Keratinocyte (primary cell): Measurements from ENCODE around the gene JAZF1. TPM values are rescaled to one million over a fixed set of nuclear protein-coding genes. Genes with fewer than 3 reads are reported as not detected.

Experiments used
- DNase-seq: peaks from one replicate; pipeline ENCODE4 v3.0.0-alpha.2; 2011; ENCODE audit warnings: low read depth, missing footprints, low spot score
- FAIRE-seq: peaks from 2 replicates; lab custom pipeline; 2011; peaks lifted over from hg19 to GRCh38; lab: Jason Lieb, UNC
- H2AFZ ChIP-seq: 2 replicates; pipeline ENCODE4 v1.6.0; 2012; ENCODE audit warnings: low read length, control low read depth, inconsistent platforms; ENCODE audit not compliant: control insufficient read depth
- H3K27ac ChIP-seq: 2 replicates; pipeline ENCODE4 v1.5.1; 2011; ENCODE audit warnings: low read length; ENCODE audit not compliant: control insufficient read depth, insufficient read depth
- H3K27me3 ChIP-seq: 3 replicates; pipeline ENCODE4 v1.6.0; 2011; ENCODE audit warnings: low read length; ENCODE audit not compliant: control insufficient read depth, insufficient read depth; ENCODE audit errors: extremely low read depth
- H3K36me3 ChIP-seq, 2 experiments: 2 replicates in 1 of 2; 3 replicates in 1 of 2; pipeline ENCODE4 v1.5.1; 2011; ENCODE audit warnings: low read length in 2 of 2, mild to moderate bottlenecking in 1 of 2; ENCODE audit not compliant: control insufficient read depth in 2 of 2, insufficient read depth in 2 of 2; ENCODE audit errors: extremely low read depth in 1 of 2
- H3K4me1 ChIP-seq: 3 replicates; pipeline ENCODE4 v1.5.1; 2011; ENCODE audit warnings: low read length; ENCODE audit not compliant: control insufficient read depth, insufficient read depth; ENCODE audit errors: extremely low read depth
- H3K4me2 ChIP-seq: 3 replicates; pipeline ENCODE4 v1.6.0; 2011; ENCODE audit warnings: low read depth, low read length; ENCODE audit not compliant: control insufficient read depth, insufficient read depth; ENCODE audit errors: extremely low read depth
- H3K4me3 ChIP-seq, 3 experiments: fragments of 200-600 bp in 1 of 3; sonication (generic) in 1 of 3; 2 replicates in 2 of 3; 3 replicates in 1 of 3; pipeline ENCODE4 v1.5.1; 2011 to 2016; ENCODE audit warnings: low read length in 3 of 3, mild to moderate bottlenecking in 3 of 3, control low read depth in 2 of 3, inconsistent platforms in 1 of 3, low read depth in 1 of 3, mixed read lengths in 1 of 3, mixed run types in 1 of 3, moderate library complexity in 1 of 3; ENCODE audit not compliant: control insufficient read depth in 2 of 3, insufficient read depth in 2 of 3; ENCODE audit errors: extremely low read depth in 1 of 3
- H3K79me2 ChIP-seq: 2 replicates; pipeline ENCODE4 v1.6.0; 2012; ENCODE audit warnings: low read length; ENCODE audit not compliant: control insufficient read depth, insufficient read depth
- H3K9ac ChIP-seq: 3 replicates; pipeline ENCODE4 v1.6.0; 2011; ENCODE audit warnings: low read length; ENCODE audit not compliant: control insufficient read depth, insufficient read depth; ENCODE audit errors: extremely low read depth
- H3K9me1 ChIP-seq: 3 replicates; pipeline ENCODE4 v1.6.0; 2011; ENCODE audit warnings: low read length; ENCODE audit not compliant: control insufficient read depth, insufficient read depth; ENCODE audit errors: extremely low read depth
- H3K9me3 ChIP-seq: 2 replicates; pipeline ENCODE4 v1.5.1; 2012; ENCODE audit warnings: low read depth, low read length; ENCODE audit not compliant: control insufficient read depth
- H4K20me1 ChIP-seq: 3 replicates; pipeline ENCODE4 v1.6.0; 2011; ENCODE audit warnings: low read length; ENCODE audit not compliant: control insufficient read depth, insufficient read depth; ENCODE audit errors: extremely low read depth
- CTCF ChIP-seq, 3 experiments: IDR thresholded peaks in 1 of 3; conservative IDR thresholded peaks in 1 of 3; optimal IDR thresholded peaks in 1 of 3; 2 replicates in 2 of 3; 3 replicates in 1 of 3; pipeline versions ENCODE3 to v1.5.1; 2011; ENCODE audit warnings: low read length in 3 of 3, mild to moderate bottlenecking in 3 of 3, moderate library complexity in 2 of 3, control low read depth in 1 of 3, inconsistent platforms in 1 of 3; ENCODE audit not compliant: insufficient read depth in 2 of 3; ENCODE audit errors: extremely low read depth in 1 of 3
- EZH2 ChIP-seq: IDR thresholded peaks from one replicate; pipeline ENCODE4 v1.6.1; 2012; ENCODE audit warnings: inconsistent platforms, mild to moderate bottlenecking, low read length, moderate library complexity
- dilution Hi-C: fragments of 300-500 bp; cut with MboI; formaldehyde crosslinking; loops from one replicate; pipeline ENCODE4 v1.7.0; 2020; ENCODE audit warnings: low sequenced_read_pairs; ENCODE audit not compliant: extremely low pct_ligation_motif_present
- polyA plus RNA-seq, 5 experiments: library from polyadenylated mRNA; depleted of rRNA in 3 of 5; stranded (reverse) in 3 of 5; stranded (forward) in 1 of 5; unstranded in 1 of 5; fragments of >200 nt; gene quantifications; 1 replicate in 1 of 5; 2 replicates in 3 of 5; 3 replicates in 1 of 5; pipeline versions ENCODE4 v1.2.1 to v1.2.3, GENCODE V29; 2011 to 2012; ENCODE audit warnings: missing spikeins in 2 of 5, low read depth in 1 of 5, low replicate concordance in 1 of 5

JAZF1 gene
- polyA plus RNA-seq, 1 donor (not counting 4 experiments of a cell fraction or from before 2014, with no cell fraction given), result 2.5 TPM

- H3K9me3 ChIP-seq, result no peaks in the 10 kb centered on the region
- no peaks in the 10 kb centered on the region for H4K20me1 ChIP-seq
- dilution Hi-C loops, result no loop called here
- no peaks in the 10 kb centered on the region for H3K27me3 ChIP-seq
- H3K4me2 ChIP-seq, result peak overlapping the region; percentile 82
- peak overlapping the region; percentile 51 for H3K27ac ChIP-seq
- H3K79me2 ChIP-seq, result no peaks in the 10 kb centered on the region
- no peak for FAIRE-seq
- H3K9me1 ChIP-seq, result no peaks in the 10 kb centered on the region
- H3K4me1 ChIP-seq, result peaks cover 58% of the 10 kb centered on the region
- H3K9ac ChIP-seq, result no peak overlapping the region
- H3K36me3 ChIP-seq, result no peaks in the 10 kb centered on the region
- no peak for DNase-seq
- H3K4me3 ChIP-seq, result no peak overlapping the region
- TF ChIP-seq CTCF (optimal IDR thresholded peaks at IDR 0.05 in 1 of 3, IDR thresholded peaks at IDR 0.05 in 1 of 3, conservative IDR thresholded peaks at IDR 0.05 in 1 of 3; ENCODE audit: extremely low read depth in 1 of 3, insufficient read depth in 2 of 3, low read length in 3 of 3) (no peak), EZH2 (no peak)
- H2AFZ ChIP-seq, result no peak overlapping the region
These were observed 142.3 kb downstream of the JAZF1 start for GRCh38 chr7:28038175-28038797.

GRCh38 chr7:28037220-28038010, 143.2 kb downstream of the JAZF1 start:
- no peaks in the 10 kb centered on the region for H3K27me3 ChIP-seq
- peak; percentile 85 for DNase-seq

More at GRCh38 chr7:28037220-28038010, 143.2 kb downstream of the JAZF1 start:
- Histone ChIP-seq H3K27ac (peak overlapping the region; percentile 68), H3K4me3 (peak overlapping the region in 2 of 3 experiments; percentile 22 to 50), H3K79me2 (no peaks in the 10 kb centered on the region), H2AFZ (peak overlapping the region; percentile 56), H3K9me3 (no peaks in the 10 kb centered on the region), H3K4me1 (peaks cover 51% of the 10 kb centered on the region), H3K4me2 (peak overlapping the region; percentile 82), H3K9me1 (no peaks in the 10 kb centered on the region), H3K36me3 (no peaks in the 10 kb centered on the region), H3K9ac (peak overlapping the region; percentile 43), H4K20me1 (no peaks in the 10 kb centered on the region)
- TF ChIP-seq EZH2 (no peak), CTCF (optimal IDR thresholded peaks at IDR 0.05 in 1 of 3, IDR thresholded peaks at IDR 0.05 in 1 of 3, conservative IDR thresholded peaks at IDR 0.05 in 1 of 3; ENCODE audit: extremely low read depth in 1 of 3, insufficient read depth in 2 of 3, low read length in 3 of 3) (no peak)
- dilution Hi-C loops, result no loop called here
- peak; percentile 36 for FAIRE-seq
